Astrocyte (in vitro differentiated cells and primary cell): ENCODE data around the gene UQCR10. TPM values are rescaled to one million over a fixed set of nuclear protein-coding genes. Genes with fewer than 3 reads are reported as not detected.

ENCODE experiments used
- DNase-seq: peaks from one replicate; pipeline ENCODE4 v3.0.0-alpha.2; 2010; ENCODE audit warnings: low read depth
- FAIRE-seq: peaks from 2 replicates; lab custom pipeline; 2011; peaks lifted over from hg19 to GRCh38; lab: Jason Lieb, UNC
- H2AFZ ChIP-seq: 2 replicates; pipeline ENCODE4 v1.6.0; 2012; ENCODE audit warnings: low read depth, low read length, inconsistent platforms
- H3K27ac ChIP-seq: 2 replicates; pipeline ENCODE4 v1.5.1; 2011; ENCODE audit warnings: low read depth, low read length, inconsistent platforms
- H3K27me3 ChIP-seq: 2 replicates; pipeline ENCODE4 v1.6.0; 2011; ENCODE audit warnings: low read length, inconsistent platforms; ENCODE audit not compliant: insufficient read depth
- H3K36me3 ChIP-seq: 2 replicates; pipeline ENCODE4 v1.5.1; 2011; ENCODE audit warnings: low read length, inconsistent platforms; ENCODE audit not compliant: insufficient read depth
- H3K4me1 ChIP-seq: 2 replicates; pipeline ENCODE4 v1.5.1; 2011; ENCODE audit warnings: low read length, inconsistent platforms; ENCODE audit not compliant: insufficient read depth
- H3K4me2 ChIP-seq: 2 replicates; pipeline ENCODE4 v1.6.0; 2012; ENCODE audit warnings: low read length, inconsistent platforms
- H3K4me3 ChIP-seq: 2 replicates; pipeline ENCODE4 v1.5.1; 2011; ENCODE audit warnings: low read depth, mild to moderate bottlenecking, low read length, inconsistent platforms; ENCODE audit not compliant: insufficient read depth
- H3K79me2 ChIP-seq: 2 replicates; pipeline ENCODE4 v1.6.0; 2012; ENCODE audit warnings: mild to moderate bottlenecking, low read length, inconsistent platforms; ENCODE audit not compliant: insufficient read depth
- H3K9ac ChIP-seq: 2 replicates; pipeline ENCODE4 v1.6.0; 2012; ENCODE audit warnings: mild to moderate bottlenecking, low read length, inconsistent platforms
- H3K9me3 ChIP-seq: 2 replicates; pipeline ENCODE4 v1.5.1; 2012; ENCODE audit warnings: low read depth, mild to moderate bottlenecking, low read length, inconsistent platforms; ENCODE audit not compliant: insufficient read depth
- H4K20me1 ChIP-seq: 2 replicates; pipeline ENCODE4 v1.6.0; 2012; ENCODE audit warnings: low read length, inconsistent platforms; ENCODE audit not compliant: insufficient read depth
- H3K27ac Mint-ChIP-seq: one replicate; pipeline ENCODE4 v1.8.0; 2021; ENCODE audit warnings: mild to moderate bottlenecking, mixed read lengths; ENCODE audit not compliant: unreplicated experiment
- H3K27me3 Mint-ChIP-seq: one replicate; pipeline ENCODE4 v1.8.0; 2021; ENCODE audit warnings: low read depth, mixed read lengths; ENCODE audit not compliant: unreplicated experiment
- H3K36me3 Mint-ChIP-seq: one replicate; pipeline ENCODE4 v1.8.0; 2021; ENCODE audit warnings: low read depth, mixed read lengths; ENCODE audit not compliant: unreplicated experiment
- H3K4me1 Mint-ChIP-seq: one replicate; pipeline ENCODE4 v1.8.0; 2021; ENCODE audit warnings: low read depth, mixed read lengths; ENCODE audit not compliant: unreplicated experiment
- H3K4me3 Mint-ChIP-seq: one replicate; pipeline ENCODE4 v1.8.0; 2021; ENCODE audit warnings: mild to moderate bottlenecking, moderate library complexity, mixed read lengths; ENCODE audit not compliant: unreplicated experiment
- H3K9me3 Mint-ChIP-seq: one replicate; pipeline ENCODE4 v1.8.0; 2021; ENCODE audit warnings: mild to moderate bottlenecking, mixed read lengths; ENCODE audit not compliant: unreplicated experiment
- EZH2 ChIP-seq: IDR thresholded peaks from 2 replicates; pipeline ENCODE4 v1.6.1; 2012; ENCODE audit warnings: mild to moderate bottlenecking, low read length, inconsistent platforms; ENCODE audit not compliant: insufficient read depth
- total RNA-seq: library from RNA; stranded (reverse); gene quantifications from 2 replicates; pipeline ENCODE4 v1.2.1, GENCODE V29; 2021
- TF ChIP-seq, protein P1 (sequence below): IDR thresholded peaks from 2 replicates; pipeline ENCODE4 v1.5.1; 2011; ENCODE audit warnings: low read depth, mild to moderate bottlenecking, inconsistent platforms, low read length, moderate library complexity; ENCODE audit not compliant: insufficient read depth

Gene UQCR10
- total RNA-seq, 1 donor from 2014 or later, result 112 TPM

DNA sequence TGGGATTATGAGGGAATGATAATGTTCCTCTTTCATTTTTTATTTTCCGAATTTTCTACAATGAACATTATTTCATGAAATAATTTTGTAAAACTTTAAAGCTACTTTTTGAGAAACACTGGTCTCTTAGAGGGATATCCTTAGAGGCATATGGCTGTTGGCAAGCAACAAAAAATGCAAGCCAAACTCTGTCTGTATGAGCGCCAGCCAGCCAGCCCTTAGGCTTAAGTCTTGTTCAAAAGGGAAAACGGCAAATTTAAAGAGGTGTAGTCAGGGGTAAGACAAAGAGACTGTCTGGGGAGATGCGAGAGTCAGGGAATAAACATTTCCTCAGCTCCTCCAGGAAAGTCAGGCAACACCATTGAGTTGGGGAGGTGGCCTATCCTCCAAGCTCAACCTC, 48.4 kb downstream of the UQCR10 start:
- H3K36me3 Mint-ChIP-seq, result peaks cover 36% of the 10 kb centered on the region

DNA sequence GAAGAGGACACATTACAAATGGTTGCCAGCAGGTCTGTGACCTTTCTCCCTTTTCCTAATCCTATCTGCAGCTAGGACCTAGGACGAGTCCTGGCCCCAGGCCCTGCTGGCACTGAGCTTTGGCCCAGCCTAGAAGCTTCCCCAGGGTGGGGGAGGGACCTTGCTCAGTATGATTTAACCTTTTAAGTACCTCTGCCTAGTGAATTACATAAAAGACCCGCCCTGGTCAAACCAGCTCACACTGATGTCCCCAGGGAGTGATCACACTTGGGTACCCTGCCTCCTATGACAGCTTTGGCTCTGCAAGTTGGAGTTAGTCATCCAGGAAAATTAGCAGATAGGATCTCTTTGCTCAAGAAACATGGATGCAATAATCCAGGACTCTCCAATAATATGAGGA, 49.0 kb downstream of the UQCR10 start:
- Mint-ChIP-seq H3K36me3 (peaks cover 39% of the 10 kb centered on the region), H3K27me3 (no peaks in the 10 kb centered on the region), H3K4me3 (no peak overlapping the region), H3K27ac (no peak overlapping the region), H3K9me3 (no peaks in the 10 kb centered on the region), H3K4me1 (peaks cover 3% of the 10 kb centered on the region)
- no peak for TF ChIP-seq EZH2
- TF ChIP-seq, protein P1, sequence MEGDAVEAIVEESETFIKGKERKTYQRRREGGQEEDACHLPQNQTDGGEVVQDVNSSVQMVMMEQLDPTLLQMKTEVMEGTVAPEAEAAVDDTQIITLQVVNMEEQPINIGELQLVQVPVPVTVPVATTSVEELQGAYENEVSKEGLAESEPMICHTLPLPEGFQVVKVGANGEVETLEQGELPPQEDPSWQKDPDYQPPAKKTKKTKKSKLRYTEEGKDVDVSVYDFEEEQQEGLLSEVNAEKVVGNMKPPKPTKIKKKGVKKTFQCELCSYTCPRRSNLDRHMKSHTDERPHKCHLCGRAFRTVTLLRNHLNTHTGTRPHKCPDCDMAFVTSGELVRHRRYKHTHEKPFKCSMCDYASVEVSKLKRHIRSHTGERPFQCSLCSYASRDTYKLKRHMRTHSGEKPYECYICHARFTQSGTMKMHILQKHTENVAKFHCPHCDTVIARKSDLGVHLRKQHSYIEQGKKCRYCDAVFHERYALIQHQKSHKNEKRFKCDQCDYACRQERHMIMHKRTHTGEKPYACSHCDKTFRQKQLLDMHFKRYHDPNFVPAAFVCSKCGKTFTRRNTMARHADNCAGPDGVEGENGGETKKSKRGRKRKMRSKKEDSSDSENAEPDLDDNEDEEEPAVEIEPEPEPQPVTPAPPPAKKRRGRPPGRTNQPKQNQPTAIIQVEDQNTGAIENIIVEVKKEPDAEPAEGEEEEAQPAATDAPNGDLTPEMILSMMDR, result no peak
- peaks cover 42% of the 10 kb centered on the region for H3K36me3 ChIP-seq
- no peaks in the 10 kb centered on the region for H3K27me3 ChIP-seq
- no peak overlapping the region for H3K27ac ChIP-seq
- no peaks in the 10 kb centered on the region for H3K79me2 ChIP-seq
- H3K4me2 ChIP-seq, result no peak overlapping the region
- no peak overlapping the region for H2AFZ ChIP-seq
- DNase-seq, result no peak
- H3K4me1 ChIP-seq, result peaks cover 3% of the 10 kb centered on the region
- peaks cover 3% of the 10 kb centered on the region for H4K20me1 ChIP-seq
- FAIRE-seq, result no peak
- H3K4me3 ChIP-seq, result no peak overlapping the region
- H3K9me3 ChIP-seq, result no peaks in the 10 kb centered on the region
- H3K9ac ChIP-seq, result no peak overlapping the region

More for the DNA sequence above, 48.4 kb downstream of the UQCR10 start:
- Histone ChIP-seq H3K4me3 (no peak overlapping the region), H3K36me3 (peaks cover 45% of the 10 kb centered on the region), H3K4me1 (no peaks in the 10 kb centered on the region), H3K9ac (no peak overlapping the region), H3K27ac (no peak overlapping the region), H4K20me1 (no peaks in the 10 kb centered on the region), H3K9me3 (no peaks in the 10 kb centered on the region), H3K27me3 (no peaks in the 10 kb centered on the region), H3K4me2 (no peak overlapping the region), H3K79me2 (no peaks in the 10 kb centered on the region), H2AFZ (no peak overlapping the region)
- Mint-ChIP-seq H3K27me3 (no peaks in the 10 kb centered on the region), H3K9me3 (no peaks in the 10 kb centered on the region), H3K4me3 (no peak overlapping the region), H3K27ac (no peak overlapping the region), H3K4me1 (peaks cover 3% of the 10 kb centered on the region)
- FAIRE-seq (no peak), DNase-seq (no peak)
- TF ChIP-seq, protein P1, result no peak
- TF ChIP-seq EZH2, result no peak

DNA sequence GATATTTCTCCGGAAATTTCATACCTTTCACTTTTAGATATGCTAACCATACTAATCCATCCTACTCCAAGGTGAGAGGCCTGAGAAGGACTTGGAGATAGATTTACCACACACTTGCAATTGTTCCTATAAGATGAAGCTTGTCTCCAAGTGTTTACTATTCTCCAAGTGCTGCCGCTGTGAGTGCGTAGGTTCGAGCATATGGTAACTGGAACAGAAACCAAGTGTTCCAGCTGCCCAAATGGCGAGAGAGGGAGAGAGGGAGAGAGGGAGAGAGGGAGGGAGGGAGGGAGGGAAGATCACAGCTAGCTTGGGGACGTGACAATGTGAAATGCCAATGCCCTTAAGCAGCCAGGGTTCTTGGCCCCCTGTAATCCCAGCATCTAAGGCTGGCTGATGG, 49.4 kb downstream of the UQCR10 start:
- H3K9me3 Mint-ChIP-seq, result no peaks in the 10 kb centered on the region

More for the DNA sequence above, 49.4 kb downstream of the UQCR10 start:
- H3K4me3 ChIP-seq, result no peak overlapping the region
- H3K27ac ChIP-seq, result no peak overlapping the region
- peaks cover 4% of the 10 kb centered on the region for H4K20me1 ChIP-seq
- H3K9ac ChIP-seq, result no peak overlapping the region
- DNase-seq (no peak), FAIRE-seq (no peak)
- no peak overlapping the region for H3K4me2 ChIP-seq
- H2AFZ ChIP-seq, result no peak overlapping the region
- H3K27me3 ChIP-seq, result no peaks in the 10 kb centered on the region
- no peaks in the 10 kb centered on the region for H3K9me3 ChIP-seq
- H3K4me3 Mint-ChIP-seq, result no peak overlapping the region
- peaks cover 40% of the 10 kb centered on the region for H3K36me3 ChIP-seq
- no peak overlapping the region for H3K27ac Mint-ChIP-seq
- peaks cover 7% of the 10 kb centered on the region for H3K4me1 ChIP-seq
- peaks cover 5% of the 10 kb centered on the region for H3K4me1 Mint-ChIP-seq
- H3K79me2 ChIP-seq, result no peaks in the 10 kb centered on the region
- H3K27me3 Mint-ChIP-seq, result no peaks in the 10 kb centered on the region
- TF ChIP-seq, protein P1, result no peak
- no peak for TF ChIP-seq EZH2
- H3K36me3 Mint-ChIP-seq, result peaks cover 42% of the 10 kb centered on the region
